Sigmoid colon (tissue), 3 donors: ENCODE results near the gene IAH1.

ENCODE experiments used
- CTCF ChIP-seq, 4 experiments: fragments of 450-650 bp in 3 of 4; fragments of 200-600 bp in 1 of 4; IDR thresholded peaks; one replicate each; pipeline ENCODE4 v1.5.1; 2016 to 2019; ENCODE audit warnings: antibody characterized with exemption in 4 of 4, mild to moderate bottlenecking in 3 of 4, moderate library complexity in 2 of 4
- POLR2A ChIP-seq, 2 donors: fragments of 450-650 bp; IDR thresholded peaks; one replicate each; pipeline ENCODE4 v1.6.1; 2016; ENCODE audit warnings: antibody characterized with exemption in 2 of 2, mild to moderate bottlenecking in 2 of 2, moderate library complexity in 2 of 2

- TF ChIP-seq CTCF (IDR thresholded peaks at IDR 0.05), result no peak
- TF ChIP-seq POLR2A (IDR thresholded peaks at IDR 0.05), result no peak
Measured at GRCh38 chr2:9428965-9429577, 45.3 kb upstream of the IAH1 start.
